HG02884 (cell line): ENCODE measurements around the gene CDK9.
"Not testable (repeated sequence)": the region's sequence is repeated elsewhere in the genome, so short reads cannot be mapped to it uniquely, and the experiment has no call there.

Source experiments
- ATAC-seq: cut with Tn5 transposase; IDR thresholded peaks from one replicate; pipeline ENCODE4 v1.9.1; 2021; ENCODE audit warnings: mild to moderate bottlenecking, moderate library complexity; ENCODE audit not compliant: unreplicated experiment

CDK9 gene

GRCh38 chr9:127817881-127818434 lies 32.1 kb downstream of the CDK9 start:
- ATAC-seq: no peak

GRCh38 chr9:127818574-127818973 lies 32.7 kb downstream of the CDK9 start:
- ATAC-seq: no peak

GRCh38 chr9:127822108-127822507 lies 36.3 kb downstream of the CDK9 start:
- no peak for ATAC-seq

- ATAC-seq: no peak
These were observed 39.7 kb downstream of the CDK9 start for GRCh38 chr9:127825319-127826051.

- no peak for ATAC-seq
These were observed 40.5 kb downstream of the CDK9 start for GRCh38 chr9:127826253-127826913.

GRCh38 chr9:127828262-127829031 lies 42.6 kb downstream of the CDK9 start:
- ATAC-seq: no peak

- ATAC-seq: no peak
These were observed 43.5 kb downstream of the CDK9 start for GRCh38 chr9:127829205-127829906.

- ATAC-seq: no peak
These were observed 46.4 kb downstream of the CDK9 start for GRCh38 chr9:127832248-127832647.

GRCh38 chr9:127833555-127833954 lies 47.7 kb downstream of the CDK9 start:
- ATAC-seq: no peak

GRCh38 chr9:127835991-127836516 lies 50.2 kb downstream of the CDK9 start:
- no peak for ATAC-seq

GRCh38 chr9:127836561-127836960 lies 50.7 kb downstream of the CDK9 start:
- not testable (repeated sequence) for ATAC-seq

- no peak for ATAC-seq
These were observed 51.5 kb downstream of the CDK9 start for GRCh38 chr9:127837346-127837745.

- ATAC-seq: no peak
These were observed 52.7 kb downstream of the CDK9 start for GRCh38 chr9:127838375-127839078.
